ENCODE measurements around the gene LFNG.

LFNG gene

GRCh38 chr7:2541291-2542010, 21.9 kb downstream of the LFNG start:
- H3K4me3 ChIP-seq (ENCODE audit: severe bottlenecking) = no peak overlapping the region
- H3K27ac ChIP-seq (ENCODE audit: poor library complexity, severe bottlenecking) = no peak overlapping the region
- no peaks in the 10 kb centered on the region for H3K9me3 ChIP-seq (ENCODE audit: severe bottlenecking)
- DNase-seq (ENCODE audit: low spot score) (no peak), ATAC-seq (ENCODE audit: low read depth) (no peak)
- no peaks in the 10 kb centered on the region for H3K4me1 ChIP-seq (ENCODE audit: insufficient read depth, poor library complexity, severe bottlenecking)
- H3K36me3 ChIP-seq (ENCODE audit: low read depth) = peaks cover 31% of the 10 kb centered on the region
- TF ChIP-seq, protein P1, sequence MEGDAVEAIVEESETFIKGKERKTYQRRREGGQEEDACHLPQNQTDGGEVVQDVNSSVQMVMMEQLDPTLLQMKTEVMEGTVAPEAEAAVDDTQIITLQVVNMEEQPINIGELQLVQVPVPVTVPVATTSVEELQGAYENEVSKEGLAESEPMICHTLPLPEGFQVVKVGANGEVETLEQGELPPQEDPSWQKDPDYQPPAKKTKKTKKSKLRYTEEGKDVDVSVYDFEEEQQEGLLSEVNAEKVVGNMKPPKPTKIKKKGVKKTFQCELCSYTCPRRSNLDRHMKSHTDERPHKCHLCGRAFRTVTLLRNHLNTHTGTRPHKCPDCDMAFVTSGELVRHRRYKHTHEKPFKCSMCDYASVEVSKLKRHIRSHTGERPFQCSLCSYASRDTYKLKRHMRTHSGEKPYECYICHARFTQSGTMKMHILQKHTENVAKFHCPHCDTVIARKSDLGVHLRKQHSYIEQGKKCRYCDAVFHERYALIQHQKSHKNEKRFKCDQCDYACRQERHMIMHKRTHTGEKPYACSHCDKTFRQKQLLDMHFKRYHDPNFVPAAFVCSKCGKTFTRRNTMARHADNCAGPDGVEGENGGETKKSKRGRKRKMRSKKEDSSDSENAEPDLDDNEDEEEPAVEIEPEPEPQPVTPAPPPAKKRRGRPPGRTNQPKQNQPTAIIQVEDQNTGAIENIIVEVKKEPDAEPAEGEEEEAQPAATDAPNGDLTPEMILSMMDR (IDR thresholded peaks at IDR 0.05; ENCODE audit: poor library complexity, severe bottlenecking) = no peak
- no peaks in the 10 kb centered on the region for H3K27me3 ChIP-seq (ENCODE audit: insufficient read depth, poor library complexity, severe bottlenecking)

- Histone ChIP-seq H3K36me3 (ENCODE audit: low read depth) (peaks cover 33% of the 10 kb centered on the region), H3K27ac (ENCODE audit: poor library complexity, severe bottlenecking) (no peak overlapping the region), H3K4me1 (ENCODE audit: insufficient read depth, poor library complexity, severe bottlenecking) (no peaks in the 10 kb centered on the region), H3K9me3 (ENCODE audit: severe bottlenecking) (no peaks in the 10 kb centered on the region), H3K4me3 (ENCODE audit: severe bottlenecking) (no peak overlapping the region), H3K27me3 (ENCODE audit: insufficient read depth, poor library complexity, severe bottlenecking) (no peaks in the 10 kb centered on the region)
- ATAC-seq (ENCODE audit: low read depth) = no peak
- TF ChIP-seq, protein P1 (IDR thresholded peaks at IDR 0.05; ENCODE audit: poor library complexity, severe bottlenecking) = no peak
- no peak for DNase-seq (ENCODE audit: low spot score)
These were observed 22.7 kb downstream of the LFNG start for GRCh38 chr7:2542011-2542915.

DNA sequence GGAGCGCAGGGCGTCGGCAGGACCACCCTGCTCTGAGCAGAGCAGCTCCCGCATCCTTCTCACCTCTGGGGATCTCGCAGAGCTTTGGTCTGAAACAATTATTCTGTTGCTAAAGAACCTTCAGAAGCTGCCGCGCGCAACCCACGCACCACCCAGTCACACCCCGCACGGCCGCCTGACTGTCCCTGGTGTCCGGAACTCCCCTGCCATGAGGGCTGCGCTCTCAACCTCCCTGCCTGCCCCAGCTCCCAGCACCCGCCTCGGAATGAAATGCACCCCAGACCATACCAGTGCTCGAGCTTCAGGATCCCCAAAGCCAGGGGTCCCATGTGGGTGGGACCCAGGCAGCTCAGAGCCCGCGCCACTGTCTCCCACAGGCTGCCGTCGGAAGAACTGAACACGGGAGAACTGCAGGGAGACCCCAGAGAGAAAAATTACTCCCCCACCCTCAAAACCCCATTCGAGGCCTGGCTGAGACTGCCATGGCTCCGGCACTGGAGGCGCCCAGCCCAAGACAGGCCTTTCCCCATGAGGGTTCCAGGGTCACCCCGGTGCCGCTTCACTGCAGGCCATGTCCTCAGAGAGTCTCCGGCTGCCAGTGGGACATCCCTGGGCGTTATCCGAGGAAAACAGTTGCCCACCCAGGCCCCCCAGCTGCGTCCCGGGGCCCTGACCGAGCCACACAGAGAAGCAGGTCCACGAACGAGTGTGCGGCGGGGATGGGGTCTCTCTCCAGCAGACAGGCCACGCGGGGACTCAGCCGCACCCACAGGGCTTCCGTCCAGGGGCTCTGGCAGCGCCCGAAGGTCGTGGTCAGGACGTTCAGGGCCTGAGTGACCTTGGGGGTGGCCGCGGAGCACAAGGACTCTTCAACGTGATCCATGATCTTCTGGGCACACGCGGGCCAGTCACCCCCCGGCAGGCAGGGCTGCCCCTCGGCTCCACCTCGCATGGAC, 23.6 kb downstream of the LFNG start:
- Histone ChIP-seq H3K27me3 (ENCODE audit: insufficient read depth, poor library complexity, severe bottlenecking) (no peaks in the 10 kb centered on the region), H3K9me3 (ENCODE audit: severe bottlenecking) (no peaks in the 10 kb centered on the region), H3K36me3 (ENCODE audit: low read depth) (peaks cover 41% of the 10 kb centered on the region), H3K4me1 (ENCODE audit: insufficient read depth, poor library complexity, severe bottlenecking) (no peaks in the 10 kb centered on the region), H3K27ac (ENCODE audit: poor library complexity, severe bottlenecking) (no peak overlapping the region), H3K4me3 (ENCODE audit: severe bottlenecking) (no peak overlapping the region)
- ATAC-seq (ENCODE audit: low read depth) (no peak), DNase-seq (ENCODE audit: low spot score) (no peak)
- TF ChIP-seq, protein P1 (IDR thresholded peaks at IDR 0.05; ENCODE audit: poor library complexity, severe bottlenecking) = no peak

- Histone ChIP-seq H3K4me3 (ENCODE audit: severe bottlenecking) (no peak overlapping the region), H3K27ac (ENCODE audit: poor library complexity, severe bottlenecking) (no peak overlapping the region), H3K27me3 (ENCODE audit: insufficient read depth, poor library complexity, severe bottlenecking) (no peaks in the 10 kb centered on the region), H3K4me1 (ENCODE audit: insufficient read depth, poor library complexity, severe bottlenecking) (no peaks in the 10 kb centered on the region), H3K9me3 (ENCODE audit: severe bottlenecking) (no peaks in the 10 kb centered on the region), H3K36me3 (ENCODE audit: low read depth) (peaks cover 44% of the 10 kb centered on the region)
- ATAC-seq (ENCODE audit: low read depth) = no peak
- DNase-seq (ENCODE audit: low spot score) = no peak
- TF ChIP-seq, protein P1 (IDR thresholded peaks at IDR 0.05; ENCODE audit: poor library complexity, severe bottlenecking) = no peak
These were observed 25.1 kb downstream of the LFNG start for GRCh38 chr7:2544541-2545188.

Measured in RWPE2 (cell line).